Measurements from ENCODE around the gene SPEN. TPM values are rescaled to one million over a fixed set of nuclear protein-coding genes. Genes with fewer than 3 reads are reported as not detected.

SPEN gene
- total RNA-seq, 1 donor from 2014 or later = 35.0 TPM

GRCh38 chr1:15970911-15971310, 123.4 kb downstream of the SPEN start:
- H3K36me3 ChIP-seq (ENCODE audit: insufficient read depth, low read length) = peaks cover 15% of the 10 kb centered on the region
- peaks cover 67% of the 10 kb centered on the region for H4K20me1 ChIP-seq (ENCODE audit: insufficient read depth, low read length)
- FAIRE-seq (no peak), DNase-seq (ENCODE audit: low read depth) (no peak)
- TF ChIP-seq EZH2 (IDR thresholded peaks at IDR 0.05; ENCODE audit: insufficient read depth, low read length) = no peak
- TF ChIP-seq, protein P1, sequence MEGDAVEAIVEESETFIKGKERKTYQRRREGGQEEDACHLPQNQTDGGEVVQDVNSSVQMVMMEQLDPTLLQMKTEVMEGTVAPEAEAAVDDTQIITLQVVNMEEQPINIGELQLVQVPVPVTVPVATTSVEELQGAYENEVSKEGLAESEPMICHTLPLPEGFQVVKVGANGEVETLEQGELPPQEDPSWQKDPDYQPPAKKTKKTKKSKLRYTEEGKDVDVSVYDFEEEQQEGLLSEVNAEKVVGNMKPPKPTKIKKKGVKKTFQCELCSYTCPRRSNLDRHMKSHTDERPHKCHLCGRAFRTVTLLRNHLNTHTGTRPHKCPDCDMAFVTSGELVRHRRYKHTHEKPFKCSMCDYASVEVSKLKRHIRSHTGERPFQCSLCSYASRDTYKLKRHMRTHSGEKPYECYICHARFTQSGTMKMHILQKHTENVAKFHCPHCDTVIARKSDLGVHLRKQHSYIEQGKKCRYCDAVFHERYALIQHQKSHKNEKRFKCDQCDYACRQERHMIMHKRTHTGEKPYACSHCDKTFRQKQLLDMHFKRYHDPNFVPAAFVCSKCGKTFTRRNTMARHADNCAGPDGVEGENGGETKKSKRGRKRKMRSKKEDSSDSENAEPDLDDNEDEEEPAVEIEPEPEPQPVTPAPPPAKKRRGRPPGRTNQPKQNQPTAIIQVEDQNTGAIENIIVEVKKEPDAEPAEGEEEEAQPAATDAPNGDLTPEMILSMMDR (IDR thresholded peaks at IDR 0.05; ENCODE audit: insufficient read depth, low read depth, low read length) = no peak
- H3K27ac Mint-ChIP-seq (ENCODE audit: unreplicated experiment) = no peak overlapping the region
- H3K27ac ChIP-seq (ENCODE audit: low read depth, low read length) = no peak overlapping the region
- no peaks in the 10 kb centered on the region for H3K27me3 Mint-ChIP-seq (ENCODE audit: low read depth, unreplicated experiment)
- no peaks in the 10 kb centered on the region for H3K9me3 ChIP-seq (ENCODE audit: insufficient read depth, low read depth, low read length)
- H2AFZ ChIP-seq (ENCODE audit: low read depth, low read length) = no peak overlapping the region
- peaks cover 92% of the 10 kb centered on the region for H3K79me2 ChIP-seq (ENCODE audit: insufficient read depth, low read length)
- H3K27me3 ChIP-seq (ENCODE audit: insufficient read depth, low read length) = no peaks in the 10 kb centered on the region
- H3K36me3 Mint-ChIP-seq (ENCODE audit: low read depth, unreplicated experiment) = peaks cover 30% of the 10 kb centered on the region
- peaks cover 12% of the 10 kb centered on the region for H3K4me1 ChIP-seq (ENCODE audit: insufficient read depth, low read length)
- H3K9me3 Mint-ChIP-seq (ENCODE audit: unreplicated experiment) = peaks cover 4% of the 10 kb centered on the region
- H3K4me1 Mint-ChIP-seq (ENCODE audit: low read depth, unreplicated experiment) = peaks cover 8% of the 10 kb centered on the region
- H3K4me3 Mint-ChIP-seq (ENCODE audit: unreplicated experiment) = no peak overlapping the region
- no peak overlapping the region for H3K9ac ChIP-seq (ENCODE audit: low read length)
- H3K4me2 ChIP-seq (ENCODE audit: low read length) = no peak overlapping the region
- no peak overlapping the region for H3K4me3 ChIP-seq (ENCODE audit: insufficient read depth, low read depth, low read length)

DNA sequence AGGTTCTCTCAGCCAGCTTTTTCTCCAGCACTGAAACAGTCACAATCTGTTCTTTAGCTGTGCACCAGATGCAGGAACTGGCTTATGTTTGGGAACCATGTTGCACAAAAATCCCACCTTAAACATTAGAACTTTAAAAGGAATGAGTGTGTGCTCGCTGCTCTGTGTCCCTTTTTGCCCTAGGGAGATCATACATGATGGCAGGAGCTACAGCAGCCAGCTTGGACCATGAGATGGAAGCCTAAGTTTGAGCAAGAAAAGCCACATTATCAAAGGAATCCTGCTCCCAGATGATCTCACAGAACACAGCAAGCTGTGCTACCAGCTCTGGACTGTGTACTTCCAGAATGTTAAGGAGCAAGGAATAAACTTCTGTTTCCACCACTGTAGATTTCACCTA, 124.9 kb downstream of the SPEN start:
- Mint-ChIP-seq H3K36me3 (ENCODE audit: low read depth, unreplicated experiment) (peaks cover 27% of the 10 kb centered on the region), H3K4me1 (ENCODE audit: low read depth, unreplicated experiment) (no peaks in the 10 kb centered on the region), H3K9me3 (ENCODE audit: unreplicated experiment) (peaks cover 4% of the 10 kb centered on the region), H3K27ac (ENCODE audit: unreplicated experiment) (no peak overlapping the region), H3K27me3 (ENCODE audit: low read depth, unreplicated experiment) (no peaks in the 10 kb centered on the region), H3K4me3 (ENCODE audit: unreplicated experiment) (no peak overlapping the region)
- H3K4me3 ChIP-seq (ENCODE audit: insufficient read depth, low read depth, low read length) = no peak overlapping the region
- H3K4me2 ChIP-seq (ENCODE audit: low read length) = no peak overlapping the region
- FAIRE-seq = no peak
- H3K9ac ChIP-seq (ENCODE audit: low read length) = no peak overlapping the region
- H3K27ac ChIP-seq (ENCODE audit: low read depth, low read length) = no peak overlapping the region
- peaks cover 4% of the 10 kb centered on the region for H3K4me1 ChIP-seq (ENCODE audit: insufficient read depth, low read length)
- H3K9me3 ChIP-seq (ENCODE audit: insufficient read depth, low read depth, low read length) = no peaks in the 10 kb centered on the region
- no peak for DNase-seq (ENCODE audit: low read depth)
- no peak for TF ChIP-seq EZH2 (IDR thresholded peaks at IDR 0.05; ENCODE audit: insufficient read depth, low read length)
- TF ChIP-seq, protein P1 (IDR thresholded peaks at IDR 0.05; ENCODE audit: insufficient read depth, low read depth, low read length) = no peak
- peaks cover 54% of the 10 kb centered on the region for H4K20me1 ChIP-seq (ENCODE audit: insufficient read depth, low read length)
- peaks cover 78% of the 10 kb centered on the region for H3K79me2 ChIP-seq (ENCODE audit: insufficient read depth, low read length)
- peaks cover 15% of the 10 kb centered on the region for H3K36me3 ChIP-seq (ENCODE audit: insufficient read depth, low read length)
- no peaks in the 10 kb centered on the region for H3K27me3 ChIP-seq (ENCODE audit: insufficient read depth, low read length)
- H2AFZ ChIP-seq (ENCODE audit: low read depth, low read length) = no peak overlapping the region

DNA sequence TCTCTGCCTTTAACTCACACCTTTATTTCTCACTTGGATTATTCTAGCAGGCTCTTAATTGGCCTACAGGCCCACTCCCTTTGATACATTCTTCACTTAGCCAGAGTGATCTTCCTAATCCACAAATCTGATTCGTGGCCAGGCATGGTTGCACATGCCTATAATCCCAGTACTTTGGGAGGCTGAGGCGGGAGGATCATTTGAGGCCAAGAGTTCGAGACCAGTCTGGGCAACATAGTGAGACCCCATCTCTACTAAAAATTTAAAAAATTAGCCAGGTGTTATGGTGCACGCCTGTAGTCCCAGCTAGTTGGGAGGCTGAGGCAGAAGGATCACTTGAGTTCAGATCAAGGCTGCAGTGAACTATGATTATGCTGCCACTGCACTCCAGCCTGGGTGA, 126.3 kb downstream of the SPEN start:
- peaks cover 16% of the 10 kb centered on the region for H3K36me3 Mint-ChIP-seq (ENCODE audit: low read depth, unreplicated experiment)
- FAIRE-seq (no peak), DNase-seq (ENCODE audit: low read depth) (no peak)
- Histone ChIP-seq H3K9me3 (ENCODE audit: insufficient read depth, low read depth, low read length) (no peaks in the 10 kb centered on the region), H3K4me1 (ENCODE audit: insufficient read depth, low read length) (peaks cover 4% of the 10 kb centered on the region), H3K79me2 (ENCODE audit: insufficient read depth, low read length) (peaks cover 64% of the 10 kb centered on the region), H4K20me1 (ENCODE audit: insufficient read depth, low read length) (peaks cover 42% of the 10 kb centered on the region), H3K4me2 (ENCODE audit: low read length) (no peak overlapping the region), H3K36me3 (ENCODE audit: insufficient read depth, low read length) (peaks cover 15% of the 10 kb centered on the region), H2AFZ (ENCODE audit: low read depth, low read length) (no peak overlapping the region), H3K9ac (ENCODE audit: low read length) (no peak overlapping the region), H3K27me3 (ENCODE audit: insufficient read depth, low read length) (no peaks in the 10 kb centered on the region), H3K27ac (ENCODE audit: low read depth, low read length) (no peak overlapping the region), H3K4me3 (ENCODE audit: insufficient read depth, low read depth, low read length) (no peak overlapping the region)
- no peak overlapping the region for H3K27ac Mint-ChIP-seq (ENCODE audit: unreplicated experiment)
- H3K4me1 Mint-ChIP-seq (ENCODE audit: low read depth, unreplicated experiment) = no peaks in the 10 kb centered on the region
- H3K9me3 Mint-ChIP-seq (ENCODE audit: unreplicated experiment) = no peaks in the 10 kb centered on the region
- no peaks in the 10 kb centered on the region for H3K27me3 Mint-ChIP-seq (ENCODE audit: low read depth, unreplicated experiment)
- TF ChIP-seq, protein P1 (IDR thresholded peaks at IDR 0.05; ENCODE audit: insufficient read depth, low read depth, low read length) = no peak
- TF ChIP-seq EZH2 (IDR thresholded peaks at IDR 0.05; ENCODE audit: insufficient read depth, low read length) = no peak
- H3K4me3 Mint-ChIP-seq (ENCODE audit: unreplicated experiment) = no peak overlapping the region

All from astrocyte (in vitro differentiated cells and primary cell).